HFF-Myc (cell line): ENCODE measurements around the gene RPS17.

Experiments used
- DNase-seq: peaks from one replicate; pipeline ENCODE4 v3.0.0-alpha.2; 2011; ENCODE audit warnings: low read depth; ENCODE audit errors: extremely low read depth
- H3K4me3 ChIP-seq: replicated peaks from 2 replicates; pipeline ENCODE4 v1.5.1; 2011; ENCODE audit warnings: low read depth, mild to moderate bottlenecking, control low read depth, low read length
- CTCF ChIP-seq: IDR thresholded peaks from 2 replicates; pipeline ENCODE4 v1.5.1; 2012; ENCODE audit warnings: mild to moderate bottlenecking, low read depth, low read length, control low read depth; ENCODE audit errors: missing control alignments

The RPS17 gene

DNA sequence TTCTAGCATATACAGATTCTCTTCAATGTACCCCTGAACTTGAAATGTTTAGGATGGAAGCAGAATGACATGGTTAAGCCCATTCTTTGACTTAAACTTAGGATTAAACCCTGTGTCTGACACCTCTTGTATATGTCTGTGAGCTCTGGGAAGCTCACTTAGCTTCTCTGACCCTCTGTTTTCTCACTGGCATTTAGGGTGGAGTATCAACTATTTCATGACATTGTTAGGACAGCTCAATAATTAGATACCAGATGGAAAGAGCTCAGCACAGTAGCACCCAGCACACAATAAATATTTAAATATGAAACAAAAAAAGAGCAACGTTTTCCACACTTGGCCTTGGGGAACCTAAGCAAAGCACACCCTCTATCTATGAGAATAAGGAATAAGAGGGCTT lies 18.2 kb upstream of the RPS17 start:
- no peak for DNase-seq
- H3K4me3 ChIP-seq, result no peak overlapping the region
- TF ChIP-seq CTCF, result no peak

DNA sequence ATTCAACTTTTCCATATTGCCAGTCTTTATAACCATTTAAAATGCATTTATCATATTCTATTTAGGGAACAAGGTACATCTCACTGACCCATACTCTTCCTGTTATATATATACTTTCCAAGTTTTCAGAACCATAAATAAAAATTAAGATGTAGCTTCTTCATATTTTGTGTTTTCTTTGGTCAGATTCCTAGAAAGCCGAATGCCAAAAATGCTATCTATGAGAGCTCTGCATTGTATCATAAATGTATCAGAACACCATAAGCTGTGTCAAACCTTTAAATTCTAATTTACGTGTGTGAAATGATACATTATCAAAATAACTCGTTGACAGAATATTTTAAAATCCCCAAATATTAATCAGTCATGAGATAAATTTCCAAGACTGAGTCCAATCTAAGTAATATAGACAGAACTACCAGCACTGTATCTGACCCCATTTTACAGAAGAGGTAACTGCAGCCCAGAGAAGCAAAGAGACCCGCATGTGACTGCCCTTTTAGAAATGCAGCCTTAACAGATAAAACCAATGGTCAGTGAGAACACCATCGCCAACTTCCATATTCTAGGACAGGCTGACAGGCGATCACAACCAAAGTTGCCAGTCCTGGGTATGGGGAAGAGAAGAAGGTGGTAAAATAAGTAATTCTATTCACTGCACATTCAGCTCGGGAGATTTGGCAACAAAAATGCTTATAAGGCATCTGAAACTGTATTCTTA lies 16.2 kb upstream of the RPS17 start:
- no peak for DNase-seq
- no peak for TF ChIP-seq CTCF
- no peak overlapping the region for H3K4me3 ChIP-seq

GRCh38 chr15:82554849-82555248 lies 14.6 kb upstream of the RPS17 start:
- DNase-seq, result no peak
- no peak overlapping the region for H3K4me3 ChIP-seq
- TF ChIP-seq CTCF, result no peak

- no peak overlapping the region for H3K4me3 ChIP-seq
- no peak for DNase-seq
- TF ChIP-seq CTCF, result no peak
Observed at GRCh38 chr15:82554351-82554750, 14.1 kb upstream of the RPS17 start.

- H3K4me3 ChIP-seq, result no peak overlapping the region
- DNase-seq, result no peak
- TF ChIP-seq CTCF, result no peak
Observed at GRCh38 chr15:82553846-82554245, 13.6 kb upstream of the RPS17 start.

DNA sequence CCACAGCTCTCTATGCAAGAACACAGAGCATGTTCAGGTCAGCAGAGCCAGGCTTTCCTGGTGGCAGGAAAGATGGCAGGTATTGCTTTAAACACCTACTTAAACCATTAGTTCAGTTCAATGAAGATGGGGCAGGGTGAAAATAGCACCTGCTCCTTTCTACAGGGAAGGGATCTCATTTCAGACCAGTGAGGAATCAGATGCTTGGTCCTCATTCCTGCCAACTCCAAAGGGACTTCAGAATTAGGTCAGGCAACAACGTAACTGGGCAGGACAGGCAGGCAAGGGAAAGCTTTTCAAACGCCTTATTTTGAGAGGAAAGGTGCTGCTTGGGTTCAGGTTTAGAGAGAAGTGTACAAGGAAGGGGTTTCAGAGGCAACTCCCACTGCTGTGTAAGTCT lies 12.6 kb upstream of the RPS17 start:
- DNase-seq, result no peak
- H3K4me3 ChIP-seq, result no peak overlapping the region
- no peak for TF ChIP-seq CTCF

DNA sequence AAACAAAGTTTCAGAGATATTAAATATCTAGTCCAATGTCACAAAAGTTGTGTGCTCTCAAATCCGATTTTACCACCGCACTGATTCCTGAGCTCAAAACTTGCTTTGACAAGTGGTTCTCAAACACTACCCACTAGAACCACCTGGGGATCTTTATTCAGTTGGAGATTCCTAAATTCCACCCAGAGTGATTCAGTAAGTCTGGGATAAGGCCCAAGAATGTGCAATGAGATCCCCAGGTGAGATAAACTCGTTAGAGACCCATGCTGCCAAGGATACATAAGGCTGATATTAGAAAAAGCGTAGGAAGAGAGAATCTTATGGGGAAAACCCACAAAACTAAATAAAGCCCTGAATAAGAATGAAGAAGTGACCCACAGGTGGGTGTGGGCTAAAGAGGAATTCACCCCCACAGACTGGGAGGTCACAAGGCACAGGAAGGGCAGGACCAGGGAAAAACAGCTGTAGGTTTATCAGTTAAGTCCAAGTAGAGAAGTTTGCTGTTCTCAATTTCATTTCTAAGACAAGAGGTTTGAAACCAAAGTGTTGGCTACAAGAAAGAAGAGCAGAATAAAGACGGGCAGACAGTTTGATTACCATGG lies 11.5 kb upstream of the RPS17 start:
- H3K4me3 ChIP-seq, result no peak overlapping the region
- no peak for DNase-seq
- TF ChIP-seq CTCF, result no peak
